COLO668 (cell line): Measurements from ENCODE around the gene FGF3.

ENCODE experiments used
- DNase-seq: peaks from one replicate; lab custom pipeline; 2025; ENCODE audit not compliant: unreplicated experiment; lab: John Stamatoyannopoulos, UW

The FGF3 gene

DNA sequence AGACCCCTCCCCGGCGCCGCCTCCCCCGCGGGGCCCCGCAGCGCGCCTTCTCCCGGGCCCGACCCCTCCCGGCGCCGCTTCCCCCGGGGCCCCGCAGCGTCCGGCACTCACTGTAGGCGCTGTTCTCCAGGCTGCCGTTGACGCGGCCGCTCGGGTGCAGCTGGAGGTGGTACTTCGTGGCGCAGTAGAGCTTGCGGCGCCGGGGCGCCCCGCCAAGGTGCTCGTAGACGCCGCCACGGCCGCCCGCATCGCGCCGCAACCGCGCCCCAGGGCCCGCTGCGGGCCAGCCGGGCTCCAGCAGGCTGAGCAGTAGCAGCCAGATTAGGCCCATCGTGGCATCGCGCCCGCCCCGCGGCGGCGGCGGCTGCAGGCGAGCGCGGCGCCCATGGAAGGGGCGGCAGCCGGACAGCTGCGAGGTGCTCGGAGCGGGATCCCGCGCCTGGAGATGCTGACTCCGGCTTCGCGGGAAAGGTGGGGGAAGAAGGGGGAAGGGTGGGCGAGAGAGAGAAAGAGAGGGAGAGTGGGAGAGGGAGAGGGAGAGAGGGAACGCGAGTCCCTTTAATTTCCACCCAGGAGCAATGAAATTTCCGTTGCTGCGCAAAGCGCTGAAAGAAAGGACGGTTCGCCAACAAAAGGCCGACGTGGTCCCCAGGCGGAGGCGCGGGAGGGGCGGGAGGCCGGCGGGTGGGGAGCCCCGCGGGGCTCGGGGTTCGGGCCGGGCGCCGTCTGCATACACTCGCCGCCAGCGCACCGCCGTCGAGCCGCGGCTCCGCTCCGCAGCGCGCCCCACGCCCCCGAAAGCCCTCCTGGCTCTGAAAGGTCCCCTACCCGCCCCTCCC lies at the start of gene FGF3:
Gene FGF3, minus strand, starts transcription at position 814 of the 839 bp plus-strand sequence. Its CDS starts 483 bp downstream, at position 331.
- no peak for DNase-seq

DNA sequence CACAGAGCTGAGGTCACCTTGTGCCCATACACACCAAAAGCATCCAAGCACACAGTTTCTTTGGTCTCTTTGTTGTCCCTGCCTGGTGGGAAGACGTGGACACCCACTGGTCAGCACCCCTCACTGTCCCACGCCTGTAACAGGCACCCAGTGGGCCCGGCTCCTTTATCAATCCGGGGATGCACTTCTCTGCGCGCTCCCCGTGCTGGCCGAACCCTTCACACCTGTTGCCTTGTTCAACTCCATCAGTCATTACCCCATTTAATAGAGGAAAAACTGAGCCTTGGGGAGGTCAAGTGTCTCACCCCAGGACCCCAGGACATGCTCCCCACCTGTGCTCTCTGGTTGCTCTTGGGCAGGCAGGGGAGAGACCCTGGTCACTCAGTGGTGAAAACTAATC lies 49.7 kb upstream of the FGF3 start:
- no peak for DNase-seq

DNA sequence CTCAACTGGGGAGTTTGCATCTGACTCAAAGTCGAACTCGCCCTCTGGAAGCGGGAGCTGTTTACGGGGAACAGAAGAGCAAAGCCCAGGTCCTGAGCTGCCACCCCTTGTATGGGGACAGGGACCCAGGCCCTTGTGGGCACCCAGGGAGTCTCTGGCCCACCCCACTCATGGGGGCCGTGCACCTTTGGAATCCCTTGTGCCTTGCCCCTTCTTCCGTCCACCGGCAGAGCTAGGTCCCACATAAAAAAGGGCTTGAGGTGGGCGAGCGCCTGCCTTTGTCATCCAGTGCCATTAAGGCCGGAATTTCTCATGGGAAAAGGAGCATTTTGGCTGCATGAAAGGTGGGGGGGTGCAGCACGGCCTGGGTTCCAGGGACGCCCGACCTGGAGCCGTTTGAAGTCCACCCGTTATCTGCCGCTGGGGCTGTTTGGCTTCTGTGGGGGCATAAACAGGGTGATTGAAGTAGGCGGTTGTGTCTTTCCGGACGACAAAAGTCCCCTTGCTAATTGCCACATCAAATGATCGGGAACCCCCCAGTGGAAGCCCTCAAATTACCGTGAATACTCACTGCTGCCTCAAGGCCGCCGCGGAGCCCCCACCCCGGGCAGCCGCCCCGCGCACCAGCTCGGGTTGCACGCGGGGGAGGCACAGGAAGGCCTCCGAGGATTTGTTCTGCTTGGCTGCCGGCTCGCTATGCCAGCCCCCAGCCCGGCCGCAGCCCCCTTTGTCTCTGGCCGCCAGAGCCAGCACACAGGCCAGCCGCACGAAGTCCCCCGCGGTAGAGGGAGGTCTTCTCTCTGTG lies 49.0 kb upstream of the FGF3 start:
- no peak for DNase-seq

DNA sequence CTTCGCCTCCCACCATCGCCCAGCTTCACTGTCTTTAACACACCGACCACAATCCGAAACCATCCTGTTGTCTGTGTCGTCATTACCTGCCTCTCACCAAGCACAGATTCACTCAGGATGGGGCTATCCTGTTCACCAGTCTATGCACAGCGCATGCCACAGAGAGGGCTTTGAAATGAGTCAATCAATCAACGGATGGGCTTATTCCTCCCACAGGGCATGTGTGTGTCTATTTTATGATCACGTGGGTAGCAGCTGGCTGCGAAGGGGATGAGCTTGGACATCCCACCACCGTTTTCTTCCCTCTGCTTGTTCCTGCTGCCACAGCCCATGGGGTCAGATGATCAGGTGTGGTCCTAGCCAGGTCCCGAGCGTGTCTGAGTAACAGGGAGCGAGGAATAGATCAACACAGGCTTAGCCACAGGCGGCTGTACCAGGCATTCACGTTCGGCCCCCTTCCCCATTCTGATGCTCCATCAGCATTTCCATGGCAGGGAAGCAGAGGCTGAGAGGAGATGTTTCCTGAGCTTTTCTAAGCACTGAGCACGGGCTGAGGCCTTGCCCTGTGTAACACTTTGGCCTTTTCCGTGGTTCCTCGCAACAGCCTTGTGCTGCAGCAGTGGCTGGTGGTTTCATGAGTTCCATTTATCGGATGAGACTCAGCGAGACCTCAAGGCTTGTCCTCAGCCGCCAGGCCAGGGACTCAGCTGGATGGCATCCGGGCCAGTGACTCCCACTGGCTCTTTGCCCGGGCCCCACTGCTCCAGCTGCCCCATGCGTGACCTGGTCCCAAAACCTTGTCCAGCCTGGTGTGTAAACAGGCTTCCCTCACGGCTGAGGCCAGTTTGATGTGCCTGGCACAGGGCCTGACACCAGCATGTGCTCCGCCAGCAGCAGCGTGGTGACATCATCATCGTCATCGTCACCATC lies 48.1 kb upstream of the FGF3 start:
- DNase-seq = no peak

DNA sequence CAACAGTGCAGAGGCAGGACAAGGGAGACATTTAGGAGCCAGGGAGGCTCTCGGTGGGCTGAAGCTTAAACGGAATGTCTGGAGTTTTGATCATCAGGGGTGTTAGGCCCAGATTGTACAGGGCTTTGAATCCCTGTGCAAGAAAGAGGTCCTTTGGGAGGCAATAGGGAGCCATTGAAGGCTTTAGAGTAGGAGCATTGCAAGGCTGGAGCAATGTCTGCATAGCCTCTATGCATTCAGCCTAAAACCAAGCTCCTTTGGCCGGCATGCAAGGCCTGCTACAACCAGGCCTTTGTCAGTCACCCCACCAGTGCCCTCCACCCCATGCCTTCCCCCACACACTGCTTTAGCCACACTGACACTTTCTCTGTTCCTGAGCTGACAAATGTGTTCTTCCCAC lies 47.4 kb upstream of the FGF3 start:
- no peak for DNase-seq

DNA sequence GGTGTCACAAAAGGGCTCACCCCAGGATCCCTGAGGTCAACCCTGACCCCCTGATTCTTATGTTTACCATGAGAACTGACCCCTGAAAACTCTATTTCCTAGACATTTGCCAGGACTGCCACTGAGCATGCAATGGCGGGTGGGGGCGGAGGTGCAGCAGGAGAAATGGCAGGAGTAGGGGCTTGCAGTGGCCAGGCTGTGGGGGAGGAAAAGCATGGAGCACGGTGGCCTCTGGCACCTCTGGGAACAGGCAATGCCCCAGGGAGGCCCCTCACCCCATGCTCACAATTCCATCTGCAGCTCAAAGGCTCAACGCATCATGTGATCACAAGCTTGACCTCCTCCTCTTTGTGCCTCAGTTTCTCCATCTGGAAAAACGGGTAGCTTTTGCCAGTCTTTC lies 46.5 kb upstream of the FGF3 start:
- no peak for DNase-seq

DNA sequence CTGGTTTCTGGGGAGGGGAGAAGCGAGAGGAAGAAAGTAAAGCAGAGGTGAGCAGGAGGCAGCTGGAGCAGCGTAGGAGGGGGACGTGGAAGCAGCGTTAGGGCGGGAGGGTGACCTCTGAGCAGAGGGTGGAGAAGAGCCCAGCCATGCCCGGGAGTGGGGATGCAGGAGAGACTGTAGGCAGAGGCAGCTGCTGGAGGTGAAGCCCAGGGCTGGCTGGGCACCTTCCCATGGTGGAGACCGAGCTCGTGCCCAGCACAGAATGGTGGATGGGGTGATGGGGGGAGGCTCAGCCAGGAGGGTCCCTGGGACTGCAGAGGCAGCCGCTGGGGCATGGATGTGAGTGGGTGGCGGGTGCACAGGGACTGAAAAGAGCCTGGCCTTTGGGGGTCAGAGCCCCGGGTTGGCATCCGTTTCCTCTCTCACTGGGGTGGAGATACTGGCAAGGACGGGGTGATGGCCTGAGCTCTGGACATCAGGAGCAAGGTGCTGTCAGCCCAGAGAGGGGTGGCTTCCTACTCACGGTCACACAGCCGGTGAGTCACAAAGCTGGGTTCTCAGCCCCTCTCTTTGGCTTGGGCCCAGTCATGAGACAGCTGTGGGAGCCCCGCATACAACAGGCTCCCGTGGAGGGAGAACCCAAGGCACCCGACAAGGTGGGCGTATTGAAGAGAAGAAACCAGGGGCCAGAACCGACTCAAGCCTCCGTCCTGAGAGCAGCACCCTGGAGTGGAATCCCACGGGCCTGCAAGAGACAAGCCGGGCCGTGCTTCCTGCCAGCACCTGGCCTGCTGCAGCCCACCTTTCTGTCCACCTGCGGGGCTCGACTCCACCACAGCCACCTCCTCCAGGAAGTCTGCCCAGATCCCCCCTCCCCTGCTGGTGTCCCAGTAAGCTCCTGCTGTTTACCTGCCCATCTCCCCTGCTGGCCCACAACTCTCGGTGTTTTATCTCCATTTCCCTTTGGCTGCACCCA lies 45.8 kb upstream of the FGF3 start:
- DNase-seq = no peak

DNA sequence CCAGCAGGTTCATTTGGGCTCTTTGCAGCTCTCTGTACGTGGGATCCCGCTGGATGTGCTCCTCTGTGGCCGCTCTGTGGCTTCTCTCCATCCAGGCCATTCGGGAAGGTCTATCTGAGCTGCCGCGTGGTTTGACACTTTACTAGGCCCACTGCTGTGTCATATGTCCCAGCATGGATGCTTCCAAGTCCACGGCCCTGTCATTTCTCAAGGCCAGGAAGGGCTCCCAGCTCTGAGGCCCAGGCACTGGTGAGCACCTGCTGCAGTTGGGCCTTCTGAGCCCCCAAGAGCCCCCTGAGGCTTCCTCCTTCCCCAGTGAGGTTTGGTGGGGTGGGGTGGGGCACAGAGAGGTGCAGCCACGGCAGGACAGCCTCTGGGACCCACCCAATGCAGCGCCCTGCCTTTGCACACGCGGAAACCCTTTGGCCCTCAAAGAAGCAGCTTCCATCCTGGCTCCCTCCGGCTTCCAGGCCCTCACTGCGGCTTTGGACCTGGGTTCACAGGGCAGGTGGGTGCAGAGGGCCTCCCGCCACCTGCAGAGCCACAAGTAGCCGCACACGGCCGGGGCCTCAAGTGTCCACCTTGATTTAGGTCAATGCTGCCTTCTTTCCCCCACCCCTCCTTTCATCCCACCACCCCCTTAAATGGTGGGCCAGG lies 44.5 kb upstream of the FGF3 start:
- DNase-seq = no peak

DNA sequence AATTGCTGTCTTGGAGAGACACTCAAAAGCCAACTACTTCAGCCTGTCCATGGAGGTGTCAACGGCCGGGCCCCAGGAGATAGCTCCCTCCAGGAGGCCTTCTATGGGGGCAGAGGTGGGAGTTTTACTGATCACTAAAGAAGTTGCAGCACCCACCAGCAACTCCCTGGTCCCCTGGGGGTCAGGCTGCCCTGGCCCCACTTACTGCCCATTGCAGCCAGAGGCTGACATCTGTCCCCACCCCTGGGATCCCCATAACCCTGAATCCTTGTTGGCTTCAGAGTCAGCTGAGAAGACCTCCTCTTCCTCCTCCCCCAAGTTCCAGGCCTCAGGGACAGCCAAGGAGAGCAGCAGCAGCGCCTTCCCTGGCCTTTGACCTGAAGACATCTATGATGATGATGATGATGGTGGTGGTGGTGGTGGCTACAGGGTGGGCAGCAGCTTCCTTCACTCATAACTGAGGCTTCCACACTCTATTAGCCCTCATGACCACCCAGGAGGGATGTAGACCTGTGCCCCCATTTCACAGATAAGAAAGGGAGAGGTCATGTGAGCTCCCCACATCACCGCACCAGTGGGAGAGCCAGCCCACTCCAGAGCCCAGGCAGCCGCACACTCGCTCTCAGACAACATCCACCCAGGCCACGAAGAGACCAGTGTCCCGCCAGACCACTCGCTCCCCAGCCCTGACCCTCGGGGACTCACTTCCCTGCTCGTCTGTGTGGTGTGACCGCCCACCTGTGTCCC lies 43.8 kb upstream of the FGF3 start:
- DNase-seq = no peak

DNA sequence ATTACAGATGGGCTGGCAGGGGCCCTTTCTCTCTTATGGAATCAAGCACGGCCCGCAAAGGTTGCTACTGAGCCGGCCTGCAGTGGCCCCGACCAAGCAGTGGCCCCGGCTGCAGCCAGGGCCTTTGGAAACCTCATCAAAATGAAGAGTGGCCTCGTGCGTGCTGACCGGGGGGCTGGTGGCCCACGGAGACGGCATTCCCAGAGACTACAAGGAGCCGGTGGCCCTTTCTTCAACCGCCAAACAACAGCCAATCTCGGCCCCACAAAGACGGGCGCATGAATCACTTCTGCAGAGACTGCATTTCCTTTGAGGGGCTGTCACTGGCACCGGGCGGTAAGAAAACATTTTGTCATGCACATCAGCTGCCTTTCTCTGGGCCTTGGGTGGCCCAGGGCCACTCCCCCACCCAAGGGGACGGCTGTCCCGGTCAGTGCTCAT lies 43.1 kb upstream of the FGF3 start:
- no peak for DNase-seq

DNA sequence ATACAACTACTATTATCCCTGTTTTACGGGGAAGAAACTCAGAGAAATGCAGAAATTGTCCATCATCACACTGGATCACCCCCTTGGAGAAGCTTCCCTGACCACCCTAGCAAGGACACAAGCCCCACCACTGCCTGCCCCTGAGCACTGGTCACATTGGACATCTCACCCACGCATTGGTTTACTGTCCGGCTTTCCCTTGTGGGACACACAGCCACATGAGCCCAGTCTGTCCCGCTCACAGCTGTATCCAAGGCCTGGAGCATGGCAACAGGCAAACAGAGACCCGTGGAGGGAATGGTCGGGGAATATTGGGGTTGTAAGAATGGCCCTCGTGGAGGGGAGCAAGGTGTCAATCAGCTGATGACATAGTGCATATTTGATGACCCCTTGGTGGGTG lies 42.7 kb upstream of the FGF3 start:
- no peak for DNase-seq

DNA sequence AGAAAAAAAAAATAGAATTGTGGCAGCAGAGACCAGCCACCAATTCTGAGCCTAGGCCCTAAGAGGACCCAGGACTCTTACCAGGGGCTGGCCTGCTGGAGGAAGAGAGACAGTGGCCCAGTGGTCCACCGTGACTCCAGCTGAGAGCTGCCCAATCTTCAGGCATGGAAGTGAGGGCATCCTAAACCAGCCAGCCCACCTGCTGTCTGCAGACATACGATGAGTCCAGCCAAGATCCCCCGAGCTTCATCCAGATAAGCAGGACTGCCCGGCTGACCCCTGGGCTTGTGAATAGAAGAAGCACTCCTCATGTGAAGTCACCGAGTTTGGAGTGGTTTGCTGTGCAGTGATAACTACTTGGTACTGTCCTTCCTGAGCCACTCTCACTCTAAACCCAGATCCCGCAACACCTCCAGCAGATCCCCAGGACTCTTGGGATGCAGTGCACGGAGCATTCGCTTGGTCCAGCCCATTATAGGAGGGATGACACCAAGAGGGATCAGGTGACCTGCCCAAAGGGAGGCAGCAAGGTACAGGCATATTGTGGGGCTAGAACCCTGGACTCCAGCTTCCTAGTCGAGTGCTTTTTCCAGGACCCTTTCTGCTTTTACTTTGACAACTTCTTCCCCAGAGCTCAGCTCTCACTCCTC lies 41.7 kb upstream of the FGF3 start:
- DNase-seq = no peak

DNA sequence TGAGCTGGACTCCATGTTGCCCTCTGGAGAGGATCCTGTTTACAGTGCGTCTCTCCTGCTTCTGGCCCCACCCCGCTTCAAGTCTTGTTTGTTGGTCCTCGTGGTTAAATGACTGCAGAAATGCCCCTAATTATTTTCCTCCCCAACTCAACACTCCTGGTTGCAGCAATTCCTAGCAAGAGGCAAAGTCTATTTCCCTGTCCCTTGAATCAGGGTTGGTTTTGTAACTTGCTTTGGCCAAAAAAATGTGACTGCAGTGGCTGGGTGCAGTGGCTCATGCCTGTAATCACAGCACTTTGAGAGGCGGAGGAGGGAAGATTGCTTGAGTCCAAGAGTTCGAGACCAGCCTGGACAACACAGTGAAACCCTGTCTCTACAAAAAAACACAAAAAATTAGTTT lies 41.0 kb upstream of the FGF3 start:
- no peak for DNase-seq

DNA sequence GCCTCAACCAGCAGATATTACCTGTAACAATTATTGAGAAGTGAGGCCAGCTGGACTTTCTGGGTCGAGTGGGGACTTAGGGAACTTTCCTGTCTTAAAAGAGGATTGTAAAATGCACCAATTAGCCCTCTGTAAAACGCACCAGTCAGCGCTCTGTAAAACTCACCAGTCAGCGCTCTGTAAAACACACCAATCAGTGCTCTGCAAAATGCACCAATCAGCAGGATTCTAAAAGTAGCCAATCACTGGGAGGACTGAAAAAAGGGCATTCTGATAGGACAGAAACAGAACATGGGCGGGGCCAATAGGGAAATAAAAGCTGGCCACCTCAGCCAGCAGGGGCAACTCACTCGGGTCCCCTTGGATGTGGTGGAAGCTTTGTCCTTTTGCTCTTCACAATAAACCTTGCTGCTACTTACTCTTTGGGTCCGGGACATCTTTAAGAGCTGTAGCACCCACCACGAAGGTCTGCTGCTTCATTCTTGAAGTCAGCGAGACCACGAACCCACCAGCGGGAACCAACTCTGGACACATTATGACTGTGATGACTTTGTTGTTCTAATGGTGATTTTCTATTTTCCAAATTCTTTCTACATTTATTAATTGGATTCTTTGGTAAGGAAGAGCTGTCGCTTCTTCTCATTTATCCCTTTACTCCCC lies 40.2 kb upstream of the FGF3 start:
- DNase-seq = no peak

DNA sequence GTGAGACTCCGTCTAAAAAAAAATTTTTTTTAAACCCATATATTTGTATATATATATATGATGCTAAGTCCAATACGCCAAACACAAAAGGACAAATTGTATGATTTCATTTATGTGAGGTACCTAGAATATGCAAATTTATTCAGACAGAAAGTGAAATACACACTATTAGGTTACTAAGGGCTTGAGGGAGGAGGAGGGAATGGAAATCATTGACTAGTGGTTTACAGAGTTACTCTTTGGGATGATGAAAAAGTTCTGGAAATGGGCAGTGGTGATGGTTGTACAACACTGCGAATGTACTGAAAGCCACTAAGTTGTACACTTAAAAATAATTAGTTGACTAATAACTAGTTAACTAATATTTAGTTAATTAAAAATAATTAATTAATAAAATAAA lies 36.2 kb upstream of the FGF3 start:
- DNase-seq = no peak

DNA sequence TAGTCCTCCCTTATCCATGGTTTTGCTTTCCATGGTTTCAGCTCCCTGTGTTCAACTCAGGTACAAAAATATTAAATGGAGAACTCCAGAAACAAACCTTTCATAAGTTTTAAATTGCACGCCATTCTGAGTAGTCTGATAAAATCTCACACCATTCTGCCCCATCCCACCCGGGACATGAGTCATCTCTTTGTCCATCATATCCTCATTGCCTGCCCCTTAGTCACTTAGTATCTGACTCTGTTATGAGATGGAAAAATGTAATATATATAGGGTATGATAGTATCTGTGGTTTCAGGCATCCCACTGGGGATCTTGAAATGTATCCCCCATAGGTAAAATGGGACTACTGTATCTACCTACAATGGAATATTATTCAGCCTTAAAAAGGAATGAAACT lies 35.5 kb upstream of the FGF3 start:
- DNase-seq = no peak

DNA sequence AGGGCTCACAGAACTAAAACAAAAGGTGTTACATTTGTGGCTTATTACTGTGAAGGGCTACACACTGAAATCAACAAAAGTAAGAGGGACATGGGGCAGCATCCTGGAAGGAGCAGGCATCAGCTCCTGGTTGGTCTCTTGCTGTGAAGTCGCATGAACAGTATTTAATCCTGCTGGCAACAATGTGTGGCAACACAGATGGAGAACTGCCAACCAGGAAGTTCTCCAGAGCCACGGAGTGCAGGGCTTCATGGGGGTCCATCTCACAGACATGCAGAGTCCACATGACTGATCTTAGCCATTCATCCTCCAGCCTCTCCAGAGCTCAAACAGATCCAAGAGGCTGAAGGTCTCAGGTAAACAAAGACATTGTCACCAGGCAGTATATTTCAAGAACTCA lies 32.8 kb upstream of the FGF3 start:
- no peak for DNase-seq

DNA sequence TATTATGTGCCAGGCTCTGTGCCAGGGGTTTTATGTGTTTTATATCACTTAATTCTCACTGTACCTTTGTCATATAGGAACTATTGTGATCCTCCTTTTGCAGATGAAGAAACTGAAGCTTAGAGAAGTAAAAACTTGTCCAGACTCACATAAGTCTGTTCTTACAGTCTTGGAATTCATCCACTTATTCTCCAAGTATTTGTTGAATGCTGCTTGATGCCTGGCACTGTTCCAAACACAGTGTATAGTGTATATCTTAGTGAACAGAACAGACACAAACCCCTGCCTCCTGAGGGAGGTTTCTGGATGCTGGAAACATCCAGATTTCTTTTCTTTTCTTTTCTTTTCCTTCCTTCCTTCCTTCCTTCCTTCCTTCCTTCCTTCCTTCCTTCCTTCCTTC lies 29.0 kb upstream of the FGF3 start:
- DNase-seq = no peak
